HL-60/S4 treated with retinoic acid at 250 ng/mL for 4 days and 3 days (cell line): ENCODE measurements around the gene TSPAN9.

ENCODE experiments used
- in situ Hi-C: fragments of 300-500 bp; cut with MboI; formaldehyde crosslinking; loops from 2 replicates; pipeline ENCODE4 v1.7.0; 2022; ENCODE audit warnings: low sequenced_read_pairs

TSPAN9 gene

GRCh38 chr12:3120701-3121100 lies 43.5 kb downstream of the TSPAN9 start:
- in situ Hi-C loops: no loop called here

DNA sequence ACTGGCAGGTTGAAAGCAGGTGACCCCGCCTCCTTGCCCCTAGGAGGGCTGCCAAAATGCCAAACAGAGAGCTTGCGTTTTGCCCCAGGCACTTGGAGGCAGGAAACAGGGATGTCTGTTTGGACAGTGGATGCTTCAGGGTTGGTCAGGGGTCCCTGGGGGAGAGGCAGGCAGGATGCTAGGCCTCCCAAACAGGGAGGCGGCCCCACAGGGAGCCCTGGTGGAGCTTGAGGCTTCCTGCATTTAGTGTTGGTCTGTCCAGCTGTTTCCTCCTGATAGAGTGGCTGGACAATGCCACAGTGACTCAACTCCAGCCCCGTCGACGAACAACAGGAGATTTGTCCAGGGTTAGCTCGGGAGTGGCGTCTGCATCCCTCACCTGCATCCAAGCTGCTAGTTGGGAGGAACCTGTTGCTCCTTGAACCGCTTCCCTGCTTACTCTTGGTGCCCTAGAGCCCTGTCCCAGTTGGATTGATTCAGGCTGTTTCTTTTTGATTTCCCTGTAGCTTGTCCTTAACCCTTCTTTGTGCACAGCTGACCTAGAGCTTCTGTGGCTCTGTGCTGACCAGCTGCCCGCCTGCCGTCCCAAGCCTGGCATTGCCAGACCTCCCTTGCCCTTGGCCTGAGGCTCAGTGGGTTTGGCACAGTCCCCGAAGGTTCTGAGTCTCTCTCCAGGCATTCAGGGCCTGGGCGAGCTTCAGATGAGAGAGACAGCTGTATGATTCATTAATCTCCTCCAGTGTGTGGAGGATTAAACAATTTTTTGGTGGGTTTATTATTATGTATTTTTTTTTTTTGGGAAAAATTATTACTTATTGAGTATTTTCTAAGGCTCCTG lies 45.9 kb downstream of the TSPAN9 start:
- in situ Hi-C loops: no loop called here

DNA sequence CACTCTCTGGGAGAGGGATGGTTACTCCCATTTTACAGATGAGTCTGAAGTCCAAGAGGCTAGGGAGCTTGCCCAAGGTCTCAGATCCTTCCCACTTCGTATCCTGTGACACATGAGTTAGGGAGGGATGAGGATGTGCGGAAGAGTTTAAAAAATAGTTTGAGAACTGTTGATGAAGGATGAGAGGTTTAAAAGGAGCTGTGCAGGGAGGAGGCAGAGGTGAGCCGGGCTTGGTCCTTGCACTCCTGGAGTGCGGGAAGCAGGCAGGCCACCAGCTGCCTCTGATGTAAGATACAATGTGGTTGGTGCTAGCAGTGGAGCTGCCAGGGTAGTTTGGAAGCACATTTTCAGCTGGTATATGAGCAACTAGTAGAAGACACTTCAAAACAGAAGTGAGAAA lies 46.5 kb downstream of the TSPAN9 start:
- in situ Hi-C loops: no loop called here

- in situ Hi-C loops: no loop called here
Observed at GRCh38 chr12:3124917-3125316, 47.7 kb downstream of the TSPAN9 start.

DNA sequence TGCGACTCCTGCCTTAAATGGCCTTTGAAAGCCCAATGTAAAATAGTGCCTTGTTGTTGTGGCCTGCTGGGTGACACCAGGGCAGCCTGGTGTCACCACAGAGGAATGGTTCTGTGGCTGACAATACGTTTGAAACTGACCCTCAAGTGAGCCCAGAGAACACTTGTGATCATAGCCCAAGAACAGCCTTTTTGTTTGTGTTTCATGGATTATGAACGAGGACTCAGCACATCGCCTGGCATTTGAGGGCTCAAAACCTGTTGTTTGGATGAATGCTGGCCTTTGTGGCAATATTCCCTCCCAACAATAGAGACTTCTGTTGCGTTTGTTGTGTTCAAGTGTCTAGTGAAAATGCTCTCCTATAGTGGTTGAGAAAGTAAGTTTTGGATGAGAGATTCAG lies 48.5 kb downstream of the TSPAN9 start:
- in situ Hi-C loops: no loop called here

DNA sequence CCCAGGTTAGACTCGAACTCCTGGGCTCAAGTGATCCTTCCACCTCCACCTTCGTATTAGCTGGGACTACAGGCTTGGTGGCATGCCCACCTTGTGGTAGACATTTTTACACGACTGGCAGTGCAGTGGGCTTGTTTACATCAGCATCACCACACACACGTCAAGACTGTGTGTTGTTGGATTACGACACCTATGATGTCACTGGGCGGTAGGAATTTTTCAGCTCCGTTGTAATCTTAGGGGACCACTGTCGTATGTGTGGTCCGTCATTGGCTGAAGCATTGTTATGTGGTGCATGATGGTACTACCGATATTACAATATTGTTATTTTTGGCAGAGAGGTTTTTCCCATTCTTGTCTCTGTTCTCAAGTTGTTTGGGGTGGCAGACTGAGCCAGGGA lies 50.7 kb downstream of the TSPAN9 start:
- in situ Hi-C loops: no loop called here

DNA sequence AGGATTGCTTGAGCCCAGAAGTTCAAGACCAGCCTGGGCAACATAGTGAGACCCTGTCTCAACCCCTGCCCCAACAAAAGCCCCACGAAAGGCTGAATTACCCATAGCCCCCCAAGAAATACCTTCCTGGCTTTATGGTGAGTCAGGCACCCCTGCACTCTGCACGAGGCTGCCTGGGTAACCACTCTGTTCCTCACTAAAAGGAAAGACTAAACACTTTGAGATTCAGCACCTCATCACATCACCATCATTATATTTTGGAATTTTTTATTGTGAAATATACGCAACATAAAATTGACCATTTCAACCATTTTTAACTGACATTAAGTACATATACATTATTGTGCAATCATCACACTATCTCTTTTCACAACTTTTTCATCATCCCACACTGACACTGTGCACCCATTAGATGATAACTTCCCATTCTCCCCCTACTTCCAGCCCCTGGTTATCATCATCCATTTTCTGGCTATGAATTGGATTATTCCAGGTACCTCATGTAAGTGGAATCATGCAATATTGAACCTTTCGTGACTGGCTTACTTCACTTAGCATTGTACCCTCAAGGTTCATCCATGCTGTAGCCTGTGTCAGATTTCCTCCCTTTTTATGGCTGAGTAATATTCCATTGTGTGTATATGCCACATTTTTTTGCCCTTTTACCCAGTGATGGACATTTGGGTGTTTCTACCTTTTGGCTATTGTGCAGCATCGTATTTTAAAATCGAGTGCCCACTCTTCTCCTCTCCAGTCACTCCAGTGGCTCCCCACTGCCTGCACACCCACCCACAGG lies 51.5 kb downstream of the TSPAN9 start:
- in situ Hi-C loops: no loop called here

GRCh38 chr12:3129301-3130056 lies 52.3 kb downstream of the TSPAN9 start:
- in situ Hi-C loops: no loop called here

GRCh38 chr12:3130057-3130830 lies 53.1 kb downstream of the TSPAN9 start:
- in situ Hi-C loops: no loop called here

DNA sequence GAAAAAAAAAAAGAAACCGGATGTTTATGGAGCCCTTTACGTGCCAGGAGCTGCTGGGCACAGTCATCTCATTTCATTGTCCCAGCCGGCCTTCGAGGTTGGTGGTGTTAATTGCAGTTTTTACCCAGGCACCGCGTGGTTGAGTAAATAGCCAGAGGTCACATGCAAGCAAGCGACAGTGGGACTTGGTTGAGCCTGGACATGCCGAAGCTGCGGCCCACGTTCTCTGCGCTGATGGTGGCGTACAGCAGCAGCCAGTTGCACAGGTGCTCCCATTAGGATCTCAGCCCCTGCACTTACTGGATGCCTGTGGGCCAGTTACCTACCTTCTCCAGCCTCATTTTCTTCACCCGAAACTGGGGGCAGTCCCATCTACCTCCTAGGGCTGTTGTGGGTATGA lies 54.0 kb downstream of the TSPAN9 start:
- in situ Hi-C loops: no loop called here

GRCh38 chr12:3132636-3133404 lies 55.6 kb downstream of the TSPAN9 start:
- in situ Hi-C loops: no loop called here

- in situ Hi-C loops: no loop called here
Observed at GRCh38 chr12:3133405-3133783, 56.2 kb downstream of the TSPAN9 start.

DNA sequence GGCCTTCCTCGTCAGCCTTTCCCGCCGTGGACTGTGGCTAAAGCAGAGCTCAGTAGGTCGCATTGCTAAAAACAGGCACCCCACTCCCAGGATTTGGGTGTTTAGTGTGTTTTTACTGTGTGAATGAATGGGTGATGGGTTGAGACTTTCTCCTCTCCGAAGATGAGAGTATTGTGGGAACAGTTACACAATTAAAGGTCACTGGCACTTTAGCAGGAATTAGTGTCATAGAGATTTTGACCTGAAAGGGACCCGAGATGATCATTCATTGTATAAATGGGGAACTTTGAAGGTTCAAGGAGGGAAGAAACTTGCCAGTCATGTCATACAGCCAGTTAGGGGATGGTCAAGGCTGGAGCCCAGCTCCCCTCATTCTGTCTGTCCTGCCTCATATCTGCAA lies 56.9 kb downstream of the TSPAN9 start:
- in situ Hi-C loops: no loop called here

GRCh38 chr12:3134526-3135135 lies 57.5 kb downstream of the TSPAN9 start:
- in situ Hi-C loops: no loop called here

DNA sequence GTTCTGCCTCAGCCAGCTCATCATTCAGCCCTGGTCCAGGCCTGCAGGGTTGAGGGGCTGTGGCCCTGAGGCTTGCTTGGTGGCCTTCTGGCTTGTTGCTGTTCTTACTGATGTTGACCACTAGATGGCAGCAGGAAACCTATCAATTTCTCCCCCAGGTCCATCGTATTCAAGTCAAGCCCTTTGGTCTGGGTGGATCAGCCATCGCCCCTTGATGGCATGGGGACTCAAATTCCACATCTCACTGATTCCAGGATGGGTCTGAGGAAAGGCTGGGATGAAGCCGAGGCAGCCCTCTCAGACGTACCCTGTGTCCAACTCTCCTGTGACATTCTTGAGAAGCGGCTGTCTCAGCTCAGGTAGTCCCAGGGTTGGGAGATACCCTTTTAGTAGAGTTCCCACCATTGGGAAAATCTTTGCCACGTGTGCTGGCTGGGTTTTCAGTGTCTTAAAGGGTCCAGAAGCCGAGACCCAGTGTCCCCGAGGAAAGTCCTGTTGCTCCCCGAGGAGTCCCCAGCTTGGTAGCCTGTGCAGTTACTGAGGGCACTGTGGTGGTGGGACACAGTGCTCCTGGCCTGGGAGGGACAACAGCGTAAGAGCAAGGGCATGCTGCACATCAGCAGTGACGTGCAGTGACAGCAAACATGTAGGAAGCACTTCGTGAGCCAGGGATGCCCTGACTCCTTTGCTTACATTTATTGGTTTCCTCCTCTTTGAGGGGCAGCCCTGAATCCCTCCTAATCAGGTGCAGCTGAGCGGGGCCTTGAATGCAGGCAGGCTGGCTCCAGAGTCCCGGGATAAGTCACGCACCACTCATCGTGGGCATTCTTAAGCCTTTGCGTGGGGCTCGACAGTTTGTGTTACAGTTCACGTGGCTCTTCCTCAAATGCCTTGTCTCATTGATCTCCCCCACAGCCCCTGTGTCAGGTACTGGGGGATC lies 58.6 kb downstream of the TSPAN9 start:
- in situ Hi-C loops: no loop called here

DNA sequence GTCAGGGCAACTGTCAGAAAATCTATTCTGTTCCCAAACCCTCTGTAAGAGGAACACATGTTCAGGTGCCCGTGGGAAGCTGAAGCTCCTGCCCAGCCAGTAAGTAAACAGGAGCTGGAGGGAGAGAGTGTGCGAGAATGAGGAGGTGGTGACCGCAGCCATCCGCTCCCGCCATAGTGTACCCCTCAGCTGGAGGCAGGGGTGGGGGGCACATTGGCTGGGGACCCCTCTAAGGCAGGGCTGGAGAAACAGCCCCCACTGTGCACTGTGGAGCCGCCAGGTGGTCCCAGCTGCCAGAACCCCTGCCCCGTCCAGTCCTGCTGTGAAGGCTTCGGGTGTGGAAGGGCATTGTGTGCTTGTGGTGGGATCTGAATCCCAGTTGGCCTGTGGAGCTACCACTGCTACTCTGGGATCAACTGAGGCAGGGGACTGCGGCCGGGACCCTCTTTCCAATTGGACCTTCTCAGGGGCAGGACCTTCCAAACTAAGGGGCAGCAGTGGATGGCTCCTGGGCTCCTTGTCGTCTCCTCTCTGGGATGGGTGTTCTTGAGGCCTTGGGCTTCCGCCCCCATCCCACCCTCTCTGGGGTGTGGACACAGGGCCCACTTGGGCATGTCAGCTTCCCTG lies 59.6 kb downstream of the TSPAN9 start:
- in situ Hi-C loops: no loop called here

DNA sequence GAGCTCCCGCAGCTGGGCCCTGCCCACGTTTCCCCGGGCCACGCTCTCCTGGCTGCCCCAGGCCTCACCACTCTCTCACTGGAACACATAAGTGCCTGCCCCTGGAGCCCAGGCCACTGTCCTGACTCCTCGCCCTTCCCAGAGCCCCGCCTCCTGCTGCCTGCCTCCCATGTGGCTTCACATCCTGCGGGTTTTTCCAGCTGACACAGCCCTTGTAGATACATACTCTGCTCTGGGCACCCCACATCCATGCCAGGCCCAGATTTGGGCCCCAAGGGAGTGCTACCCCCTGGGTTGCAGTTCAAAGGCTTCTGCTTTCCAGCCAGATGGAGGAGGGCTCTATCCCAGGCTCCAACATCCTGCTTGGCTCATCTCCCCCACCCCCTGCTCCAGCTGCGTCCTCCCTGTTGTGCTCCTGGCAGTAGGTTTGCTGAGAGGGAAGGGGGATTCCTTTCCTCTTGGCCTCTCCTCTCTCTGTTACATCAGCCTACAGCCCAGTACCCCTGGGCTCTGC lies 60.1 kb downstream of the TSPAN9 start:
- in situ Hi-C loops: no loop called here
